GM23248 (cell line): Measurements from ENCODE around the gene C1orf52.

ENCODE experiments used
- EZH2 ChIP-seq: fragments of 200-600 bp; sonication (generic); IDR thresholded peaks from 2 replicates; pipeline ENCODE4 v1.6.1; 2018; ENCODE audit warnings: antibody characterized with exemption, mild to moderate bottlenecking; ENCODE audit not compliant: insufficient read depth, poor library complexity, severe bottlenecking
- EZH2phosphoT487 ChIP-seq: fragments of 200-600 bp; sonication (generic); IDR thresholded peaks from 2 replicates; pipeline ENCODE4 v1.6.1; 2018; ENCODE audit warnings: antibody characterized with exemption, moderate library complexity, mild to moderate bottlenecking, low read depth; ENCODE audit not compliant: insufficient read depth

GRCh38 chr1:85278853-85279314 lies 19.4 kb upstream of the C1orf52 start:
- TF ChIP-seq EZH2phosphoT487, result no peak
- no peak for TF ChIP-seq EZH2
